RWPE2 (cell line): Measurements from ENCODE around the gene EDARADD.

Experiments
- ATAC-seq: fragments of 200-7000 bp; cut with Tn5 transposase; 3 replicates; pipeline ENCODE4 v1.9.1; 2021; ENCODE audit warnings: low read depth
- DNase-seq: peaks from one replicate; pipeline ENCODE4 v3.0.0-alpha.2; 2020; ENCODE audit warnings: low spot score
- H3K27ac ChIP-seq: fragments of 450-650 bp; 2 replicates; pipeline ENCODE4 v1.5.1; 2017; ENCODE audit warnings: mild to moderate bottlenecking; ENCODE audit not compliant: poor library complexity, severe bottlenecking
- H3K27me3 ChIP-seq: fragments of 250-450 bp; sonication (Bioruptor Pico); 2 replicates; pipeline ENCODE4 v1.5.1; 2021; ENCODE audit warnings: mild to moderate bottlenecking, moderate library complexity; ENCODE audit not compliant: insufficient read depth, poor library complexity, severe bottlenecking
- H3K36me3 ChIP-seq: fragments of 250-450 bp; sonication (Bioruptor Pico); 2 replicates; pipeline ENCODE4 v1.5.1; 2020; ENCODE audit warnings: low read depth, mild to moderate bottlenecking, moderate library complexity
- H3K4me1 ChIP-seq: fragments of 250-450 bp; sonication (Bioruptor Pico); 2 replicates; pipeline ENCODE4 v1.5.1; 2021; ENCODE audit warnings: mild to moderate bottlenecking, moderate library complexity; ENCODE audit not compliant: insufficient read depth, poor library complexity, severe bottlenecking
- H3K4me3 ChIP-seq: fragments of 250-450 bp; sonication (Bioruptor Pico); 2 replicates; pipeline ENCODE4 v1.5.1; 2021; ENCODE audit warnings: mild to moderate bottlenecking, moderate library complexity; ENCODE audit not compliant: severe bottlenecking
- H3K9me3 ChIP-seq: fragments of 250-450 bp; sonication (Bioruptor Pico); 2 replicates; pipeline ENCODE4 v1.5.1; 2021; ENCODE audit warnings: mild to moderate bottlenecking, moderate library complexity; ENCODE audit not compliant: severe bottlenecking
- TF ChIP-seq, protein P1 (sequence below): fragments of 450-650 bp; IDR thresholded peaks from one replicate; pipeline ENCODE4 v1.5.1; 2017; ENCODE audit warnings: mild to moderate bottlenecking, moderate library complexity; ENCODE audit not compliant: poor library complexity, severe bottlenecking

Gene EDARADD

DNA sequence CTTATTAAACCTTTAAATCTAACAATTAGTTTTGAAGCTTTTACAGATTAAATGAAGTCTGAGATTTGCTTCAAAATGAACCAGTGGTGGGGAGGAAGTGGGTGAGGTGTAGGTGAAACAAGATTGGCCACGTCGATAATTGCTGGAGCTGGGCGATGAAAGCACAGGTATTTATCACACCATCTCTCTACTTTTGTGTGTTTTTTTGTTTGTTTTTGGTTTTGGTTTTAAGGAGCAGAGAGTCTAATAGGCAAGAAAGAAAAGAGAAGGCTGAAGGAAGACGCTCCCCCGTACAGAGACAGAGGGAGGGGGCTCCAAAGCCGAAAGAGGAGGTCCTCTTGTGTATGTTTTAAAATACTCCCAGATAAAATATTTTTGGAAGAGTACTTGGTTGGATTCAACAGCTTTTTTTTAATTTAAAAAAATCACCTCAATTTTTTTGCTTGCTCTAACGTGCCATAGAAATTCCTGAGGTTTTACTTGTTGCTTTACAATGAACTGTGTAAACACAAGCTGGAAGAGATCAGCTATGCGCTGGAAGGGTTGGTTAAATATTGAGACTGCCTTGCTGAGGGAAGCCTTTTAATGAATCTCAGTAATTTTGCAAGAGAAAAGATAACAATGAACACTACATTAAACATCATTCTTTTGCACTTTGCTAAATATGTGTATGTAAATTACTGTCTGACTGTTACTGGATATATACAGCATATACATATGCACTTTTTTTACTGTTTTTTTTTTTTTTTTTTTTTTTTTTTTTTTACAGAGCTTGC lies 123.0 kb downstream of the EDARADD start:
- H3K27ac ChIP-seq: peak overlapping the region; percentile 63

DNA sequence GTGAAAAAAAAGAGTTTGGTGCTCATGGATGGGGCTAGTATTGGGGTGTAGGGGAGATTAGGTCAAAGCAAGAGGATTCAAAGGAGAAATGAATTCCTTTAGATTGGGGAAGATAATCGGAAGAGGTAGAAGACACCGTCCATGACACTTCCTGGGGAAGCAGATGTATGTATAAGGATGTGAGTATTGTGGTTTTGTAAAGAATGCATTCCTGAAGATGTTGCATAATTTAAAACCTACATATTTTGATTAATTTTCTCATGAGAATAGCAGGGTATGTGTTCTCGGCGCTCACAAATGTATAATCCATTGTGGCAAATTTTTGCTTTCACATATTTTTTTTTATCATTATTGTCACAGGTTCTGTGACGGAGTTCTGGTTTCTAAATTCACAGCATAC lies 124.2 kb downstream of the EDARADD start:
- Histone ChIP-seq H3K9me3 (no peaks in the 10 kb centered on the region), H3K4me1 (peaks cover 19% of the 10 kb centered on the region), H3K27ac (peak overlapping the region; percentile 63), H3K27me3 (no peaks in the 10 kb centered on the region), H3K4me3 (no peak overlapping the region), H3K36me3 (no peaks in the 10 kb centered on the region)
- TF ChIP-seq, protein P1, sequence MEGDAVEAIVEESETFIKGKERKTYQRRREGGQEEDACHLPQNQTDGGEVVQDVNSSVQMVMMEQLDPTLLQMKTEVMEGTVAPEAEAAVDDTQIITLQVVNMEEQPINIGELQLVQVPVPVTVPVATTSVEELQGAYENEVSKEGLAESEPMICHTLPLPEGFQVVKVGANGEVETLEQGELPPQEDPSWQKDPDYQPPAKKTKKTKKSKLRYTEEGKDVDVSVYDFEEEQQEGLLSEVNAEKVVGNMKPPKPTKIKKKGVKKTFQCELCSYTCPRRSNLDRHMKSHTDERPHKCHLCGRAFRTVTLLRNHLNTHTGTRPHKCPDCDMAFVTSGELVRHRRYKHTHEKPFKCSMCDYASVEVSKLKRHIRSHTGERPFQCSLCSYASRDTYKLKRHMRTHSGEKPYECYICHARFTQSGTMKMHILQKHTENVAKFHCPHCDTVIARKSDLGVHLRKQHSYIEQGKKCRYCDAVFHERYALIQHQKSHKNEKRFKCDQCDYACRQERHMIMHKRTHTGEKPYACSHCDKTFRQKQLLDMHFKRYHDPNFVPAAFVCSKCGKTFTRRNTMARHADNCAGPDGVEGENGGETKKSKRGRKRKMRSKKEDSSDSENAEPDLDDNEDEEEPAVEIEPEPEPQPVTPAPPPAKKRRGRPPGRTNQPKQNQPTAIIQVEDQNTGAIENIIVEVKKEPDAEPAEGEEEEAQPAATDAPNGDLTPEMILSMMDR: no peak
- DNase-seq (no peak), ATAC-seq (no peak)

More for the DNA sequence above, 123.0 kb downstream of the EDARADD start:
- ATAC-seq: peak; percentile 97
- Histone ChIP-seq H3K27me3 (no peaks in the 10 kb centered on the region), H3K9me3 (no peaks in the 10 kb centered on the region), H3K4me1 (peaks cover 19% of the 10 kb centered on the region), H3K36me3 (no peaks in the 10 kb centered on the region), H3K4me3 (no peak overlapping the region)
- TF ChIP-seq, protein P1: no peak
- no peak for DNase-seq

DNA sequence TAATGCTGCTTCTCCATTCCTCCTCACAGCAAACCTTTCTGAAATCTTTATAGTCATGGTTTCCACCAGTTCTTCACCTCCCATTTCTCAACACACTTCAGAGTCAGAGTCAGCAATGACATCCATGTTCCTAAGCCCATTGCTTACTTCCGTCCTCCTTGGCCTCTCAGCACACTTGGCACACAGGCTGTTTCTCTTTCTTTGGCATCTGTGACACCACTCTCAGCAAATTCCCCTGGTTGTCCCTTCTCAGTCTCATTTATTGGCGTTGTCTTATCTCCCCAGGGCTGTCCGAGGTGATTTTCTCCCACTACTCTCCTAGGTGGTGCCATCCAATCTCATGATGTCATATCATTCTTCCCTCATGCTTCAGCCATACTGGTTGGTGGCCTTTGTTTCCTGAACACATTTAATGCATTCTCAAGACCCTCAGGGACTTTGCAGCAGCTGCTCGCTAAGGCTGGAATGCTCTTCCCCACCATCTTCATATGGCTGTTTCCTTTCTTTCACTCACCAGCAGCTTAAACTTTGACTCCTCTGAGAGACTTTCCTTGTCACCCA lies 126.4 kb downstream of the EDARADD start:
- Histone ChIP-seq H3K36me3 (peaks cover 4% of the 10 kb centered on the region), H3K4me3 (no peak overlapping the region), H3K27me3 (no peaks in the 10 kb centered on the region), H3K4me1 (peaks cover 19% of the 10 kb centered on the region), H3K27ac (no peak overlapping the region), H3K9me3 (no peaks in the 10 kb centered on the region)
- ATAC-seq: no peak
- TF ChIP-seq, protein P1: no peak
- DNase-seq: no peak

DNA sequence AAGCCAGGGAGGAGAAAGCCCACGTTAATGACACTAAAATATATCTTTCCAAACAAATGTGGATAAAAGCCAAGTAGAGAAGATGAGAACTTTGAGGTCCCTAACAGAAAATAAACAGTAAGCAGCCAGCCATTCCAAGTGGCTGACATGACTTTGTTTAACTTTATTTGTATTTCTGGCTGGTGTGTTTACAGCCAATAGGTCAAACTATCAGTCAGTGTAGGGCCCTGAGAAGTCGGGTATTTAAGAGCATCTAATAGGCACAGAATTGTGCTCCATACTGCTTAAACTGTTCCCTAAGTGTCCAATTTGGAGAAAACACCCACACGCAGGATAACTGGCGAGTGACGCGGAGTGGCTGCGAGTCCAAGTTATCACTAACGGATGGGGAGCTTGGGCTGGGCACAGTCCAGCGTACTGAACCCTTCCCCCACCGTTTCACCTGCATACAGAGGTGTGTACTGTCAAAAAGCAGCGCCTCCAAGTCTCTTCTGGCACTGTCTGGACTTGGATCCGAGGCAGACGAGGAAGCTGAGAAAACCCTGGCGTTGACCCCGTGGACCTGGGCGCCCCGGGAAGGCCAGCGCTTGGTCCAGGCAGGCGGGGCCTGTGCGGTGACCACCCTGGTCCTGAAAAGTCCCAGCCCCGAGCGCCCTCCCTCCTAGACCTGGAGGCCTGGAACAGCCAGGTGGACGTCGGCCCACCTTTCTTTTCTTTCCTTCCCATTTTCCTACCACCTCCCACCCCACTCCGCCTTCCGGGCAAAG lies 129.0 kb downstream of the EDARADD start:
- TF ChIP-seq, protein P1: no peak
- ATAC-seq: peak; percentile 47
- peak overlapping the region; percentile 49 for H3K27ac ChIP-seq

More for the DNA sequence above, 129.0 kb downstream of the EDARADD start:
- peak overlapping the region; percentile 60 for H3K4me3 ChIP-seq
- peaks cover 19% of the 10 kb centered on the region for H3K36me3 ChIP-seq
- no peaks in the 10 kb centered on the region for H3K27me3 ChIP-seq
- H3K9me3 ChIP-seq: no peaks in the 10 kb centered on the region
- DNase-seq: no peak
- H3K4me1 ChIP-seq: peaks cover 6% of the 10 kb centered on the region
